T47D (cell line): Measurements from ENCODE around the gene TRMT11.

Source experiments
- DNase-seq, 2 experiments: peaks; one replicate each; pipeline versions ENCODE4 v3.0.0 to v3.0.0-alpha.2; 2011 to 2012; ENCODE audit warnings: low read depth in 1 of 2, low spot score in 1 of 2
- JUND ChIP-seq: IDR thresholded peaks from 2 replicates; pipeline ENCODE4 v1.6.1; 2012; ENCODE audit warnings: low read depth
- in situ Hi-C: cut with HindIII; loops from 2 replicates; pipeline ENCODE4 v1.10.0; 2016; ENCODE audit warnings: low sequenced_read_pairs, low pct_unique_long_range_greater_than_20kb

The TRMT11 gene

GRCh38 chr6:126064748-126065401 lies 78.5 kb downstream of the TRMT11 start:
- no peak for DNase-seq
- in situ Hi-C loops = no loop called here
- TF ChIP-seq JUND = no peak

- TF ChIP-seq JUND = no peak
- in situ Hi-C loops = no loop called here
- no peak for DNase-seq
These were observed 80.0 kb downstream of the TRMT11 start for GRCh38 chr6:126066053-126067048.

GRCh38 chr6:126067073-126067472 lies 80.7 kb downstream of the TRMT11 start:
- DNase-seq = no peak
- in situ Hi-C loops = no loop called here
- TF ChIP-seq JUND = no peak

GRCh38 chr6:126069449-126069848 lies 83.1 kb downstream of the TRMT11 start:
- no peak for DNase-seq
- in situ Hi-C loops = no loop called here
- no peak for TF ChIP-seq JUND

- DNase-seq = no peak
- in situ Hi-C loops = no loop called here
- TF ChIP-seq JUND = no peak
These were observed 84.8 kb downstream of the TRMT11 start for GRCh38 chr6:126071000-126071647.

GRCh38 chr6:126072172-126072571 lies 85.8 kb downstream of the TRMT11 start:
- in situ Hi-C loops = no loop called here
- DNase-seq = no peak

GRCh38 chr6:126072834-126073233 lies 86.5 kb downstream of the TRMT11 start:
- in situ Hi-C loops = no loop called here
- TF ChIP-seq JUND = no peak
- DNase-seq = no peak

More at GRCh38 chr6:126072172-126072571, 85.8 kb downstream of the TRMT11 start:
- TF ChIP-seq JUND = no peak

GRCh38 chr6:126075335-126076071 lies 89.2 kb downstream of the TRMT11 start:
- no peak for DNase-seq
- in situ Hi-C loops = no loop called here
- no peak for TF ChIP-seq JUND

GRCh38 chr6:126076992-126077664 lies 90.8 kb downstream of the TRMT11 start:
- in situ Hi-C loops = no loop called here
- DNase-seq = no peak

GRCh38 chr6:126077810-126078776 lies 91.8 kb downstream of the TRMT11 start:
- no peak for TF ChIP-seq JUND
- in situ Hi-C loops = no loop called here
- no peak for DNase-seq

More at GRCh38 chr6:126076992-126077664, 90.8 kb downstream of the TRMT11 start:
- TF ChIP-seq JUND = no peak

- DNase-seq = no peak
- in situ Hi-C loops = no loop called here
- TF ChIP-seq JUND = no peak
These were observed 97.5 kb downstream of the TRMT11 start for GRCh38 chr6:126083875-126084274.
